ENCODE data around the gene TRAPPC12.

Gene TRAPPC12

DNA sequence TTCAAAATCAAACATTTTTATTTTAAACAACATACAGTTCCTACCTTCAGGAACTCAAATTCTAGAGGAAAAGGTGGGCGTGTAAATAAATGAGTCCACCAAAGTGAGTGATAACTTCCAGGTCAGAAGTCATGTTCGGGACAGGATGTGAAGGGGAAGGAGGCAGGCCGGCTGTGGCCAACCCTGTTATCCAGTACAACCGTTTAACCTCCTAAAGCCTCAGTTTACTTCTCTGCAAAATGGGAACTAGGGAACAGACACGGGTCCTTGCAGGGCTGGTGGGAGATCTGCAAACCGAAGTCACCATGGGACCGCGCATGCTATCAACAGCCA is 2.2 kb upstream of the TRAPPC12 start:
- Histone ChIP-seq H3K36me3 (ENCODE audit: control insufficient read depth, insufficient read depth, low read length) (no peaks in the 10 kb centered on the region), H3K4me3 (replicated peaks; ENCODE audit: low read depth, low read length) (peak overlapping the region; percentile 95), H3K27me3 (replicated peaks; ENCODE audit: control insufficient read depth, insufficient read depth, low read length) (no peaks in the 10 kb centered on the region)
- TF ChIP-seq, protein P1, sequence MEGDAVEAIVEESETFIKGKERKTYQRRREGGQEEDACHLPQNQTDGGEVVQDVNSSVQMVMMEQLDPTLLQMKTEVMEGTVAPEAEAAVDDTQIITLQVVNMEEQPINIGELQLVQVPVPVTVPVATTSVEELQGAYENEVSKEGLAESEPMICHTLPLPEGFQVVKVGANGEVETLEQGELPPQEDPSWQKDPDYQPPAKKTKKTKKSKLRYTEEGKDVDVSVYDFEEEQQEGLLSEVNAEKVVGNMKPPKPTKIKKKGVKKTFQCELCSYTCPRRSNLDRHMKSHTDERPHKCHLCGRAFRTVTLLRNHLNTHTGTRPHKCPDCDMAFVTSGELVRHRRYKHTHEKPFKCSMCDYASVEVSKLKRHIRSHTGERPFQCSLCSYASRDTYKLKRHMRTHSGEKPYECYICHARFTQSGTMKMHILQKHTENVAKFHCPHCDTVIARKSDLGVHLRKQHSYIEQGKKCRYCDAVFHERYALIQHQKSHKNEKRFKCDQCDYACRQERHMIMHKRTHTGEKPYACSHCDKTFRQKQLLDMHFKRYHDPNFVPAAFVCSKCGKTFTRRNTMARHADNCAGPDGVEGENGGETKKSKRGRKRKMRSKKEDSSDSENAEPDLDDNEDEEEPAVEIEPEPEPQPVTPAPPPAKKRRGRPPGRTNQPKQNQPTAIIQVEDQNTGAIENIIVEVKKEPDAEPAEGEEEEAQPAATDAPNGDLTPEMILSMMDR (IDR thresholded peaks at IDR 0.05; ENCODE audit: insufficient read depth, low read length, poor library complexity, severe bottlenecking), result no peak
- DNase-seq (ENCODE audit: extremely low read depth, insufficient read length), result no peak

DNA sequence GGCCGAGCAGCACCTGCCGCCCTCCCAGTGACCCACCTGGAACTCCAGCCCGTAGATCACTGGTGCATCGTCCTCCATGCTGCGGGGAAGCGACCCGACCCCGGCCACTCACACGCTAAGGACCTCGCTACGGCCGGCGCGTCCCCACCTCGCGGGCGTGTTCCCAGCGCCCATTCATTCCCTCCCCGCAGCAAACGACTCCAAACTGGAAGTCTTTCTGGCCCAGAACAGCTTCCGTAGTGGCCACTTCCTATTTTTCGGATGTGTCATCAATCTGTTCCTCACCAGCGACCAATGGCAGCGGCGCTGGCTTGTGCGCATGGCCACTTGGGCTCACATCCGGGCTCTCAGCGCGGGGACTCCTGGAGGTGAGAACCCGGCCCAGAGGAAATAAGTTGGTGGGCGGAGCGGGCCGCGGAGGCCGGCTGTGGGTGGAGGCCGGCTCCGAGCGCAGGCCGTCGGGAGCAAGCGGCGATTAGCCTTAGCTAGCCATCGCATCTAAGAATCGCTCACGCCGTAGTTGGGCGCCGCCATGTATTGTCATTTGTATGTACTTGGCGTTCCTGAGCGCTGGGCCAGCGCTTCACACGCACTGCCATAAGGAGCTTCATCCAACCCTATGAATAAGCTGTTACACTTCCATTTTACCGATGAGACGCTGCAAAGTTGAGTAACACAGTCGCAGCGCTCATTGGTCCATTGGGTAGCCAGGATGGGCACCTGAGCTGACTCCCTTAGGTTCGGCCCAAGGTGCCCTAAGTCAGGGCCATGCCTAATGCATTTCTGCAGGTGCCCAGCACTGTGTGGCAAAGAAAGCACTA is 1.7 kb upstream of the TRAPPC12 start, which contains the start of gene EIPR1:
Gene EIPR1, minus strand, starts transcription at position 207 of the 821 bp plus-strand sequence. Its CDS starts 129 bp downstream, at position 78.
- Histone ChIP-seq H3K4me3 (replicated peaks; ENCODE audit: low read depth, low read length) (peak within 1 kb of the TSS; percentile 95), H3K27me3 (replicated peaks; ENCODE audit: control insufficient read depth, insufficient read depth, low read length) (no peaks in the 10 kb centered on the region), H3K36me3 (ENCODE audit: control insufficient read depth, insufficient read depth, low read length) (no peaks in the 10 kb centered on the region)
- peak; percentile 96 for DNase-seq (ENCODE audit: extremely low read depth, insufficient read length)
- TF ChIP-seq, protein P1 (IDR thresholded peaks at IDR 0.05; ENCODE audit: insufficient read depth, low read length, poor library complexity, severe bottlenecking), result no peak

DNA sequence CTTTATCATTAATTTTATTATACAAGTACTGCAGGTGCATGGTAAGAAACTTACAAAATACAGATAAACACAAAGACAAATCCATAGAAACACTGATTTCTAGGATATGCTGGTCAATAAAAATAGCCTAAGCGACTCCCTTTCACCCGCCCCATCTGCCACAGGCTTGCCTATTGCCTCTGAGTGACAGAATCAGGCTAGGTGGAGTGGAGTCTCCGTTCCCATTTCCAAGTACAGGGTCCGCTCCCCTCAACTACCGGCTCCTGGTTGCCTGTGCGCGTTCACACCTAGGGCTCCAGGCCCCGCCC is 201 bp upstream of the TRAPPC12 start:
- no peaks in the 10 kb centered on the region for H3K27me3 ChIP-seq (replicated peaks; ENCODE audit: control insufficient read depth, insufficient read depth, low read length)
- TF ChIP-seq, protein P1 (IDR thresholded peaks at IDR 0.05; ENCODE audit: insufficient read depth, low read length, poor library complexity, severe bottlenecking), result no peak
- DNase-seq (ENCODE audit: extremely low read depth, insufficient read length), result no peak
- no peaks in the 10 kb centered on the region for H3K36me3 ChIP-seq (ENCODE audit: control insufficient read depth, insufficient read depth, low read length)
- H3K4me3 ChIP-seq (replicated peaks; ENCODE audit: low read depth, low read length), result peak overlapping the region; percentile 87

DNA sequence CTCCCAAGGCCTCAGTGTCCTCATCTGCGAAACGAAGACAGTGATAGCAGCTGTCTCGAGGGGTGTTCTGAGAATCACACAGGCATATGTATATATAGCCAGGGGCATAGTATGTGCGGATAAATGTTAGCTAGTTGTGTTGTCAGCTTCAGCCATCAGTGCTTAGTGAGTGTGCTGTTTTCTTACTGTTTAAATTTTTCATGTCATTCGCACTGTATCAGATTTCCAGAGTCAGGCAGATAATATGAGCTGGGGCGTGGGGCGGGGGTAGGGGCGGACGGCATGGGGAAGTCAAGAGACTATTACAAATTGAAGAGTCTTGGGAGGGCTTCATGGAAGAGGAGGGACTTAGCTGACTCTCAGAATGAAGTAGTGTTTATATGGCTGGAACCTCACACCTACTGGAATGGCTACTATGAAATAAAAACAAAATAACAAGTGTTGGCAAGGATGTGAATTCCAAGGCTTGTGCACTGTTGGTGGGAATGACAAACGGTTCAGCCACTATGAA is 7.0 kb downstream of the TRAPPC12 start:
- TF ChIP-seq, protein P1 (IDR thresholded peaks at IDR 0.05; ENCODE audit: insufficient read depth, low read length, poor library complexity, severe bottlenecking), result no peak
- peaks cover 12% of the 10 kb centered on the region for H3K36me3 ChIP-seq (ENCODE audit: control insufficient read depth, insufficient read depth, low read length)
- H3K27me3 ChIP-seq (replicated peaks; ENCODE audit: control insufficient read depth, insufficient read depth, low read length), result no peaks in the 10 kb centered on the region
- no peak for DNase-seq (ENCODE audit: extremely low read depth, insufficient read length)
- no peak overlapping the region for H3K4me3 ChIP-seq (replicated peaks; ENCODE audit: low read depth, low read length)

DNA sequence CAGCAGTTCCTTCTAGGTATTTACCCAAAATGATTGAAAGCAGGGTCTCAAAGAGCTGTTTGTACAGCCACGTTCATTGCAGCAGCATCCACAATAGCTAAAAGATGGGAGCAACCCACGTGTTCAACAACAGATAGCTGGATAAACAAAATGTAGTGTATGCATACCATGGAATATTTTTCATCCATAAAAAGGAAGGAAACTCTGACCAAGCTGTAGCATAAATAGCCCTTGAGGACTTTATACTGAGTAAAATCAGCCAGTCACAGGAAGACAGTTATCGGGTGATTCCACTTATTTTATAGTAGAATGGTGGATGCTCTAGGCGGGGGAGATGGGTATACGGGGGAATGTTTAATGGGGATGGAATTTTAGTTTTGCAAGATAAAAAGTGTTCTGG is 7.5 kb downstream of the TRAPPC12 start:
- Histone ChIP-seq H3K27me3 (replicated peaks; ENCODE audit: control insufficient read depth, insufficient read depth, low read length) (no peaks in the 10 kb centered on the region), H3K36me3 (ENCODE audit: control insufficient read depth, insufficient read depth, low read length) (peaks cover 12% of the 10 kb centered on the region), H3K4me3 (replicated peaks; ENCODE audit: low read depth, low read length) (no peak overlapping the region)
- TF ChIP-seq, protein P1 (IDR thresholded peaks at IDR 0.05; ENCODE audit: insufficient read depth, low read length, poor library complexity, severe bottlenecking), result no peak
- no peak for DNase-seq (ENCODE audit: extremely low read depth, insufficient read length)

Measured in GM06990 (cell line).